ENCODE data around the gene SPTLC1.
"Not testable (repeated sequence)": the region's sequence is repeated elsewhere in the genome, so short reads cannot be mapped to it uniquely, and the experiment has no call there.

The SPTLC1 gene

DNA sequence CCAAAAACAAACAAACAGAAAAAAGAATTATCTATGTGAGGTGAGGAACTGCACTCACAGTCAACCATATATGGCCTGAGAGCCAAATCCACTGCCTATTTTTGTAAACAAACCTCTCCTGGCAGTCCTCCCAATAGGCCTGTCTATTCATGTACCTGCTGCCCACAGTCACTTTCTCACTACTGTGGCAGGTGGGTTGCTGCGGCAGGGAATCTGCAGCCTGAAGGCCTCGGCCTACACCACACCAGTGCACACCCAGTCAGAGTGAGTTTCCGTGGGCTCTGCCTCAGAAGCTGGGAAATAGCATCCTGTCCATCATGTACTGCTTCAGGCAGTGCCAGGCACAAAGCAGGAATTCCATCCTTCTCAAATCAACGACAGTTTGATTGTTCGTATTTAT lies 82.3 kb downstream of the SPTLC1 start:
- DNase-seq (ENCODE audit: low read depth): no peak

DNA sequence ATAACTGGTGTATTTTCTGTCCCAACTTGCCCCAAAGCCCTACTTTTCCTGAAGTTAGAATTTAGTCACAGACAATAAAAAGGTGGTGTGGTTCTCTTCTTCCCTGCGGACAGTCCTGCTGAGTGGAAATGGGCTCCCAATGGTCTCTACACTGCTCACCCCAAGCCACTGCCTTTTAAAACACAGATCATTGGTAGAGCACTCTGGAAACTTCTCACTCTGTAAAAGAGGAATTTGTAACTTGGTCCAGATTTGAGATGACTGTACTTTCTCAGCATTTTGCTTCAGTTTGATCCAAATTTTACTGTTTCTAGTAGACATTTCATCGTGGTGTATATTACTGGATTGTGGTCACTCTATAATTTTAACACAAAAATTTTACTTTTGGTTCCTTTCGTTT lies 84.8 kb downstream of the SPTLC1 start:
- no peak for DNase-seq (ENCODE audit: low read depth)

DNA sequence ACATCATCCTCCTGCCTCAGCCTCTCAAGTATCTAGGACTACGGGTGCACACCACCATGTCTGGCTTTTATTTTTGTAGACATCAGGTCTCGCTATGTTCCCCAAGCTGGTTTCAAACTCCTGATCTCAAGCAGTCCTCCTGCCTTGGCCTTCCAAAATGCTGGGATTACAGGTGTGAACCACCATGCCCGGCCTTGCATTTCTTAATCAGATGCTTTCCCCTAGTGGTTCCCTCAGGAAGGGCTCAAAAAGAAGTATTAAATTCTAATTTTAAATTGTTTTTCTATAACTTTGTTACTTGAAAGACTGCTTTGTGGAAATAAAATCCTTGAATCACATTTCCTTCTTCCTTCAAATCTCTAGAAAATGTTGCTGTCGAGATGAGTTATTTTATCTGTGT lies 85.7 kb downstream of the SPTLC1 start:
- DNase-seq (ENCODE audit: low read depth): no peak

GRCh38 chr9:92026206-92027002 lies 88.8 kb downstream of the SPTLC1 start:
- DNase-seq (ENCODE audit: low read depth): no peak

DNA sequence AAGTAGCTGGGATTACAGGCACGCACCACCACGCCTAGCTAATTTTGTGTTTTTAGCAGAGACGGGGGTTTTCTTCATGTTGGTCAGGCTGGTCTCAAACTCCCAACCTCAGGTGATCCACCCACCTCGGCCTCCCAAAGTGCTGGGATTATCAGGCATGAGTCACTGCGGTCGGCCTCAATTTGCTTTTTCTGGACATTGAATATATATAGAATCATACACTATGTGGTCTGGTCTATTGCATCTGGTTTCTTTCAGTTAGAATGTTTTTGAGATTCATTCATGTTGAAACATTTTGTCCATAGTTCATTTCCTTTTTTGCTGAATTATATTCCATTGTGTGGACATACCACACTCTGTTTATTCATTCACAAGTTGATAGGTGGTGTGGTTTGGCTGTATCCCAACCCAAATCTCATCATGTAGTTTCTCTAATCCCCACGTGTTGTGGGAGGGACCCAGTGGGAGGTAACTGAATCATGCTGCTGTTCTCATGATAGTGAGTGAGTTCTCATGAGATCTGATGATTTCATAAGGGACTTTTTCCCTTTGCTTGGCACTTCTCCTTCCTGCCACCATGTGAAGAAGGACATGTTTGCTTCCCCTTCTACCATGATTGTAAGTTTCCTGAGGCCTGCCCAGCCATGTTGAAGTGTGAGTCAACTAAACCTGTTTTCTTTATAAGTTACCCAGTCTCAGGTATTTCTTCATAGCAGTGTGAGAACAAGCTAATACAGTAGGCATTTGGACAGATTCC lies 93.2 kb downstream of the SPTLC1 start:
- not testable (repeated sequence) for DNase-seq (ENCODE audit: low read depth)

DNA sequence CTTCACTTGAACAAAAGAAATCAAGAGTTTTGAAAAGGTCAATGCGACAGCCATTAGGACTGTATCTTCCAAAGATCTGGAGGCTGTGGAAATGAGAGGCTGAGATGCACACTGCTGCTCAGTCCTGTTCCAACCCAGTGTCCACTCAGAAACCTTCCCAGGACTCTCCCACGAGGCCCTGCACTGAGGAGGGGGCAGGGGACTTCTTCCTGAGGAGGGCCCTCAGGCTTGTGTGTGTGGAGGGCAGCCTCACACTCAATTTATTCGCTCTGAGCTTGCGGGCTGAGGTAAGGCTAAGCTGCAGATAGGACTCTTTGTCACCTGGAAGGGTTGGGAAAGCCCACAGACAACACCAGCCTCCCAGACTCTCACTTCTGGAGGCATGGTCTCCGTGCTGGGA lies 95.6 kb downstream of the SPTLC1 start:
- no peak for DNase-seq (ENCODE audit: low read depth)

GRCh38 chr9:92010705-92011536 lies 104.3 kb downstream of the SPTLC1 start:
- no peak for DNase-seq (ENCODE audit: low read depth)

GRCh38 chr9:92010253-92010652 lies 105.0 kb downstream of the SPTLC1 start:
- DNase-seq (ENCODE audit: low read depth): not testable (repeated sequence)

DNA sequence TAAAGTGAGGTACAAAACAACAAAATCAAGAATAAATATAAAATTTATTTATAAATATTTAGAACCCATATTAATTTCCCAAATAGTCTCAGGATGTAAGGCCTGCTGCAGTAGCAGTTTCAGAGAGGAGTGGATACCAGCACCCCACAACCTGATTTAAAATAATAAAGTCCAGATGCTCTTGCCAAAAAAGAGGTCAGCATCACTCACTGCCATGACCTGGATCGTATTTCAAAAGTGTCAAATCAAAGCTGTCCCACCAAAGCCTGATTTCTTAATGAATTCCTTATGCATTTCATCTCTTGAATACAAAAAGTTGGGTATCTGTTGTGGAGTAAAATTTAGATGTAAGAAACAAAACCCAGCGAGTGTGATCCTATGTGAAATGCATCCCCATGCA lies 107.2 kb downstream of the SPTLC1 start:
- DNase-seq (ENCODE audit: low read depth): no peak

- DNase-seq (ENCODE audit: low read depth): no peak
Observed at GRCh38 chr9:92004045-92004392, 111.2 kb downstream of the SPTLC1 start.

- no peak for DNase-seq (ENCODE audit: low read depth)
Observed at GRCh38 chr9:92003308-92004044, 111.7 kb downstream of the SPTLC1 start.

- not testable (repeated sequence) for DNase-seq (ENCODE audit: low read depth)
Observed at GRCh38 chr9:92001948-92002347, 113.3 kb downstream of the SPTLC1 start.

GRCh38 chr9:92001244-92001643 lies 114.0 kb downstream of the SPTLC1 start:
- DNase-seq (ENCODE audit: low read depth): no peak

DNA sequence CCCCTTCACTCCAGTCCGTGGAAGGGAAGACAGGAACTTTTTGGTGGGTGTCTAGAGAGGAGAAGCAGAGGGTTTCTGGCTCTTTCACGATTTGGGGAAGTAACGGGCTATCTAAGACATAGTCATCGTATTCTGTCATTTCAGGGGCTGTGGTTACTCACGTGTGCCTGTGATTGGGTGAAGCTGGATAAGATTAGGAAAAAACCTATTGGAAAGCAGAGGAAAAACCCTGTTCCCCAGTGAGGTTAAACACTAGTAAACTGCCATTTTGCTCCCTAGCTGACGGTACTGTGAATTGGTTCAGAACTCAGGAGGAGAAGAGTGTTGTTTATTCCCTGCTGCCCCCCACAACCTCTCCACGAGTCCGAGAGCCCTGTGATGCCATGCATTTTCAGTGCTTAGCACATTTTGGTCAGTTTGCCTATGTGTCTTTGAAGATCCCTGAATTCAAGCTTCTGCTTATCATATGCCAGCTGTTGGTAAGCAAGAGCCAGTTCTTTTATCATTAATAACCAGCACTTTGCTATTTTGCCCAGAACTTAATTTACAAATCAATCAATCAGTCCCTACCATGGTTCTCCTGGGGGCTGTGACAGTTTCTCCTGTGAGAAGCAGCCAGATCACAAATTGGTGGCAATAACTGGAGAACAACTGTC lies 120.1 kb downstream of the SPTLC1 start:
- no peak for DNase-seq (ENCODE audit: low read depth)

DNA sequence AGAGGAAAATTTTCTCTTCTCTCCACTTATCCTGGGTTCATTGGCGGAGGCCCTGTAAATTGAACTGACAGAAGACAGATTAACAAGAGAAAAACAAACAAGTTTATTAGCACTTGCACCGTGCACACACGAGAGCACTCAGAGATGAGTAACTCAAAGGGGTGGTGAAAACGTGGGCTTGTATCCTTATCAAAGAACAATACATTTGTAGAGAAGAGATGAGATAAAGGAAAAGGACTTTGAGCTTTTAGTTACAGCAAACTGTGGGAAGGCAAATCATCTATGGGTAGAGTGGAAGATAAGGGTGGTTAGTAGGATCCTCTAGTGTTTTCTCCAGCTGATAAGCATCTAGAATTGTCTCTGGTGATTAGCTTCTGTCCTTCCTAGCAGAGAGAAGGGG lies 120.8 kb downstream of the SPTLC1 start:
- no peak for DNase-seq (ENCODE audit: low read depth)

DNA sequence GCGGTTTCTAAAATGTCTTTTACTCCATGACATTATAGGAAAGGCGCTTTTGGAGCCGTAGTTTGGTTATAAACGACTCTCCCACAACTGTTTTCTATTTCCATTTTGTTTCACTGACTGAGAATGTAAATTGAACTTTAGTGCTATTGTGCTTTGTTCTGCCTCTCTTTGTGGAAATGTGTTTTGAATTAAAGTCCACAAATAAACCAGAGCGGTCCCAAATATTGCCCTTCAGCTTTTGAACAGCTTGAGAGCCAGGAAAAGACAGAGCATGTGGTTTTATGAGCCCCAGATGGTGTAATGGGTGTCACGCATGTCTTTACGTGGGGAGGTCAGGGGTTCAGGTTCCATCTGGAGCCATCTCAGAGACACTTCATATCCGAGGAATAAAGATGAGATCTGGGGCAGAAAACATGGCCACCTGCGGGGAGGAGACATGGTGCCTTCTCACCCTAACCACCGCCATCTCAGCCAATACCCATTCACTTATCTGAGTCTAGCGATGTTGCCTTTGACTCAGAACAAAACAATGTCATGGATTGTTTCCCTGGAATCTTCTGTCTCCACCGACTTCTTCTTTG lies 122.7 kb downstream of the SPTLC1 start:
- DNase-seq (ENCODE audit: low read depth): no peak

DNA sequence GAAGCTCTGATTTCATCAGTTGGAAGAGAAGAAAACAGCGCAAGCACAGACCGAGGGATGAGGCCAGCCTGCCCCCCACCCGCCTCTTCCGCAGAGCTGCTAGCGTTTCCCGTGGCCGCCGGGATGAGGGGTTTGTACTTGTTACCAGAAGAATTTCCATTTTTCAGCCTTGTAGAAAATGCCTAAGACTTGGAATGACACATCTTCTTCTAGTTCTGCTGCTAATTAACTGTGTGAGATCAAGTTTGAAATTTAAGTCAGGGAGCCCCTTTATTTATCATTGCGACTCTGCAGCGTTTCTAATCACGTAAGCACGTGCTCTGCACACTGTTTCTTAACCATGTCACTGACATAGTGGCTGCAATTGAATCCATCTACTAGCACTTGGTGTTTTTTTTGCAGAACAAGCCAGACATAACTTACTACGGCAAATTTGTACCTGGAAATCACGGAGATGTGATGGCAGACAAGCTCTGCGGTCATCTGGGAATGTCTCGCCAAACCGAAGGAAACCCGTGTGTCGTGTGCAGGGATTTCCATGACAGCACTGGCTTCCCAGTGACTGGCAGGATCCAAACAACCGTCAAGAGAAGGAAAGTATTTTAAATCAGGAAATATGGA lies 123.4 kb downstream of the SPTLC1 start:
- no peak for DNase-seq (ENCODE audit: low read depth)

GRCh38 chr9:91986248-91986647 lies 129.0 kb downstream of the SPTLC1 start:
- DNase-seq (ENCODE audit: low read depth): no peak

DNA sequence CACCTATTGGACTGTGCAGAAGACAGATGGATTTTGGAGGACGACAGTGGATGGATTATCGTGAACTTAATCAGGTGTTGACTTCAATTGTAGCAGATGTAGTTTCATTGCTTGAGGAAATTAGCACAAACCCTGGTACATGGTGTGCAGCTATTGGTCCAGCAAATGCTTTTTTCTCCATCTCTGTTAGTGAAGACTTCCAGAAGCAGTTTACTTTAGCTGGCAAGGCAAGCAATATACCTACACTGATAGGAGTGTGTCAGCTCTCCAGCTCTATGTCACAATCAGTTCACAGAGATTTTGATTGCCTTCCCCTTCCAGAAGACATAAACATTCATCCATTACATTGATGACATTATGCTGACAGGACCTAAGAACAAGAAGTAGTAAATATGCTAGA lies 129.5 kb downstream of the SPTLC1 start:
- no peak for DNase-seq (ENCODE audit: low read depth)
